CD1c-positive myeloid dendritic cell (primary cell): Measurements from ENCODE around the gene SLC28A1.
A peak's percentile ranks its signal among the peaks of the same experiment; 100 is the strongest.

Experiments used
- DNase-seq: peaks from one replicate; pipeline ENCODE4 v3.0.0-alpha.2; 2016; ENCODE audit errors: extremely low spot score

Gene SLC28A1

GRCh38 chr15:84938726-84939125 lies 54.3 kb downstream of the SLC28A1 start:
- DNase-seq, result no peak

- DNase-seq, result no peak
Observed at GRCh38 chr15:84940399-84940798, 55.9 kb downstream of the SLC28A1 start.

GRCh38 chr15:84942456-84942855 lies 58.0 kb downstream of the SLC28A1 start:
- no peak for DNase-seq

DNA sequence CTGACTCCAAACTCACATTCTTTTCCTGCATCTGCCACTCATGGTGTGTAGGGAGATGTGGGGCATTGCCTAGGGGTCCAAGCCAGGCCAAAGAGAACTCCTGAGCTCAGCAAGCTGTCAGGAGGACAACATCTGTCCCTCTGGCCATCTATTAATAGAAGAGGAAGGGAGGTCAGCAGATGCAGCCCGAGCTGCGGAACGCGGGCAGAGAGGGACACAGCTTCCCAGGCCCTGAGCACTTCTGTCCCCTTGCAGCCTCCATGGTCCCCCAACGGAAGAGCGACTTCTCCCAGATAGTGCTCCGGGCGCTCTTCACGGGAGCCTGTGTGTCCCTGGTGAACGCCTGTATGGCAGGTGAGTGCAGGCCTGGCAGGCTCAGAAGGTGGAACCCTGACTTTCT lies 59.8 kb downstream of the SLC28A1 start:
- DNase-seq, result no peak

- no peak for DNase-seq
Observed at GRCh38 chr15:84944861-84945260, 60.4 kb downstream of the SLC28A1 start.

GRCh38 chr15:84946772-84947489 lies 62.5 kb downstream of the SLC28A1 start:
- no peak for DNase-seq

DNA sequence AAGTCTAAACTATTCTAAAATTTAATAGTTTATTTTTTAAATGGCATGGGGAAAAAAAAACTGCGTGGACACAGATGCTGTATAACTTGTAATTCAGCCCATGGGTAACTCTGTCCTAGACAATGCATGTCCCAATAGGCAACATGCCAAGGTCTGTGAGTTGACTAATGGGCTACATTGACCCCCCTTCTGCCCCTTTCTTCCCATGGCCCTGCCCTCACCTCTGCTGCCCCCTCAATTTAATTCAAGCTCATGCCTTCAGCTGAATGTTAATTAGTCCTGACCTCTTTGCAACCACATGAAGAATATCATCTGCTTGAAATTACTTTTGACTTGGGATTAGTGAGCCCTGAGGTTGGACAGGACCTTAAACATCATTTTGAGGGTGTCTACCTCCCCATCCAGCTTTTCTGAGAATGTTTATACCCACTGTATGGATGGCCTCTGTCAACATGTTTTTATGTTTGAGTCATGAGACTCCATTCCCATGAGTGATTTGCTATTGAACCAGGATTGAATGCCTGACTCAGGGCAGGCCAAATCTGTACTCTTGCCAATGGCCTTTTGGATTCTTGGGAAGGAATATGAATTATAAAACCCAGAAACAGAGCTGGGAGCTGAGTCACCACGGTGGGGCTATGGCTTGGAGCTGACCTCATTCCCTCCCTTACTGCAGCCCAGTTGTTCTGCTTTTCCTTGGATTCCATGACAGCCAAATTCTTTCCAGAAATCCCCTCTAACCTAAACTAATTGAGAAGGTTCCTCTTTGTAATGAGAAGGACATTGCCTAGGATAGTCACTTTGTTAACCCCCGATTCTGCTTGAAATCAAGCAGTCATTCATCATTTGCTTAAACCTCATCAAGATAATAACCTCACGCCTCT lies 63.7 kb downstream of the SLC28A1 start:
- DNase-seq, result peak; percentile 15

GRCh38 chr15:84949043-84949442 lies 64.6 kb downstream of the SLC28A1 start:
- no peak for DNase-seq

GRCh38 chr15:84949845-84950569 lies 65.5 kb downstream of the SLC28A1 start:
- no peak for DNase-seq

DNA sequence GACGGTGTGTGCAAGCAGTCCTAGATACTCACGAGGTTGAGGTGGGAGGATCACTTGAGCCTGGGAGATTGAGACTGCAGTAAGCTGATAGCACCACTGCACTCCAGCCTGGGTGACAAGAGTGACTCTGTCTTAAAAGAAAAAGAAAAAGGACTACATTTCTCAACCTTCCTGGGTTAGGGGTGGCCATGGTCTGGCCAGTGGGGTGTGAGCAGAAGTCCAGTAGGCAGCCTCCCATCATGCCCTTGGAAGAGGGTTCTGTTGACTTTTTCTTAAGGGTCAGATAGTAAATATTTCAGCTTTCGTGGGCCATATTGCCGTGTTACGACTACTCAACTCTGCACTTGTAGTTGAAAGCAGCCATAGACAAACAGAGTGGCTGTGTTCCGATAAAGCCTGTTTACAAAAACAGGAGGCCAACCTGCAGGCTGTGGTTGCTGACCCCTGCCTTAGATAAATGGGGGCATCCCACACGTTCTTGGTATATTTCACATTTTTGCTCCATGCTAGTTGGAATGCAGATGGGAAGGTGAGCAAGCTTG lies 66.2 kb downstream of the SLC28A1 start:
- DNase-seq, result no peak

GRCh38 chr15:84951736-84952135 lies 67.3 kb downstream of the SLC28A1 start:
- no peak for DNase-seq

GRCh38 chr15:84953136-84953535 lies 68.7 kb downstream of the SLC28A1 start:
- DNase-seq, result no peak

GRCh38 chr15:84953726-84954125 lies 69.3 kb downstream of the SLC28A1 start:
- no peak for DNase-seq

DNA sequence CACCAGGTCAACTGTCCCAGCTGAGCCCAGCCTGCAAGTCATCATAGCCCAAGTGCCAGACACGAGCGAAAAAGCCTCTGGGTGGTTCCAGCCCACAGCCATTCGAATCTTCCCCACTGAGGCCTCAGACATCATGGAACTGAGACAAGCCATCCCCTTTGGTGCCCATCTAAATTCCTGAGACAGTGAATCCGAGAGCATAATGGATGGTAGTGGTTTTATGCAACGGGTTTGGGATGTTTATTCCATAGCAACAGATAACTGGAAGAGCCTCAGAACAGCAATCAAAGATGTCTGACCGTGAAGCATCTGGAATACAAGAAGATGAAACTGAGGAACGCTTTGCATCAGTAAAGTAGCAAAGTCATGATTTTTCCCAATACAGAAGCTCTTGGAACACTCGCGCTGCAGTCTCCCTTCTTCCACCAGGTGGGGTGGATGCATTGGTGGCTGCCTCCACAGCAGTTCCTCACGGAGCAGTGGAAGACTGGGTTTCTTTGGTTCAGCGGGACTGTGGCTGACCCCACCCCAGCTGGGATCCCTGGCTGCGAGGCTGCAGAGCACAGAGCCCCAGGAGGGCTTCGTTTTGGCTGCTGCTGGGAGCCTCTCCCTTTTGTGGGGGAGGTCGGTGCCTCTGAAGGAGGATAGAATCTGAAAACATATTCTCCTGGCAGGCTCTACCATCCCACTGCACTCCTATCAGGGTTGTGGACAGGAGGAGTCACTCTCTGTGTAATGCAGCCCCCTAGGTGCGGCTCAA lies 70.8 kb downstream of the SLC28A1 start:
- peak; percentile 68 for DNase-seq

GRCh38 chr15:84956199-84956598 lies 71.7 kb downstream of the SLC28A1 start:
- no peak for DNase-seq

DNA sequence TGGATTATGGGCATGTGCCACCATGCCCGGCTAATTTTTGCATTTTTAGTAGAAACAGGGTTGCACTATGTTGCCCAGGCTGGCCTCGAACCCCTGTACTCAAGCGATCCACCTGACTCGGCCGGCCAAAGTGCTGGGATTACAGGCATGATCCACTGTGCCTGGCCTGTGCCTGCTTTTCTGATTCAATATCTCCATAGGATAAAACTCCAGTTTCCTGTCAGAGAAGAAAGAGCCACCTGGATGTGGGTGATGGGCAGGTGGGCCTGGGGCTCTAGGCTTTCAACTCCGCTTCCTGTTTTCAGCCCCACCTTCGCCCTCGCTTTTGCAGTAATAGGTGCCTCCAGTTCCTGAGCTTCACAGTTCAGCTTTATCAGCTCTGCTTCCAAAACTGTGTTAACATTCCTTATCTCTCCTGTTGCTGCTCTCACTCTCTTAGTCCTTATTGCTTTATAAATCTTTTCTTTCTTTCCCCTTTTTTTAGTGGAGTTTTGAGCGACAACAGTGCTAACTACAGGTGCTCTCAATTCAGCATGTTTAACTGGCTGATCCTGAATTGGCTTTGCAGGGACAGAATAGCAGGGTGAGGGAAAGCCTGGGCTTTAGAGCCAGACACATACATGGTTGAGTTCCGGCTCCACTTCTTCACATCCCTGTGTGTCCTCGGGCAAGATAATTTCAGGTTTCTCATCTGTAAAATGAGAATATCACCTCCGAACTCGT lies 76.1 kb downstream of the SLC28A1 start:
- DNase-seq, result no peak

DNA sequence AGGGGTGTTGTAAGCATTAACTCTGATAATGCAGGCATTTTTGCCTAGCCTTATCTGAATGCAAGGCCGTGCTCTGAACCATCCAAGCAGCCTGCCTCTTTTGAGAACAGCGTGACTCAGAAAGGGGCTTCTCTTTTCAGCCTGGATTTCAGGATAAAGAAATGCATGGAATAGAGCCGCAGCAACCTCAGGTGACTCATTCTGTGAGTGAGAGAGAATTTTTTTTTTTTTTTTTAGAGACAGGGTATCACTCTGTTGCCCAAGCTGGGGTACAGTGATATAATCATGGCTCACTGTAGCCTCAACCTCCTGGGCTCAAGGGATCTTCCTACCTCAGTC lies 76.6 kb downstream of the SLC28A1 start:
- DNase-seq, result no peak

DNA sequence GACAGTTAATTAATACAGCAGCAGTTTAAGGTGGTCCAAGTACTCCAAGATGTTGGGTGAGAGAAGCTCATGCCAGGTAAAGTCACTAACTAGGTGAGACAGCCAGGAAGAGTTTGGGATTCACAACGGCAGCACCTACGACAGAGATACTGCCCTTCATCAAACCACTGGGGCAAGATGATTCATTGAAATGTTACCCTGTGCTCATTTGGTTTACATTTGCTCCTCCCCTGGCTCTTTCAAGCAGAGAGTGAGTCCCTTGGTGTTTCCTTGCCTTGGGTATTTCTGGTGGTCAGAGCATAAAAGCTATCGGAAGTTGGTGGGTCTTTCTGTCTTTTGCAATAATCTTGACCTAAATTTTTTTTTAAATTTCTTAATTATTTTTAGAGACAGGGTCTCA lies 77.2 kb downstream of the SLC28A1 start:
- DNase-seq, result no peak

DNA sequence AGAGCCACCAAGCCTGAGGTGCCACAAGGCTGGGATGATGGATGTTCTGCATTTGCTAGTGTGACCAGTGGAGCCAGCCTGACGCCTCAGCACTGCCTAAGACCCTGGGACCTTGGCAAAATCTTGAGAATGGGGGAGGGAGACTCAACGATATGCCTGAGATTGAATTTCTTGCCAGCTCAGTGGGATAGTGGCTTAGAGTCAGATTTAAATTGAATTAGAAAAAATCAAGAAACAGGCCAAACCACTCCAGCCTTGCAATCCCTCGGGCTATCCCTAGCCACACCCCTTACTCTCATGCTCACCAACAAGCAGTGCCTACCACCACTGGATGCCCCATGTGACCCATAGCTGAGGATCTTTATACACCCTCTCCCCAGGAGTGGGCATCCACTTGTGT lies 78.5 kb downstream of the SLC28A1 start:
- no peak for DNase-seq

GRCh38 chr15:84967380-84967779 lies 82.9 kb downstream of the SLC28A1 start:
- peak; percentile 36 for DNase-seq

- no peak for DNase-seq
Observed at GRCh38 chr15:84968301-84968700, 83.8 kb downstream of the SLC28A1 start.
